Measurements from ENCODE around the gene HOXB9.

Gene HOXB9

DNA sequence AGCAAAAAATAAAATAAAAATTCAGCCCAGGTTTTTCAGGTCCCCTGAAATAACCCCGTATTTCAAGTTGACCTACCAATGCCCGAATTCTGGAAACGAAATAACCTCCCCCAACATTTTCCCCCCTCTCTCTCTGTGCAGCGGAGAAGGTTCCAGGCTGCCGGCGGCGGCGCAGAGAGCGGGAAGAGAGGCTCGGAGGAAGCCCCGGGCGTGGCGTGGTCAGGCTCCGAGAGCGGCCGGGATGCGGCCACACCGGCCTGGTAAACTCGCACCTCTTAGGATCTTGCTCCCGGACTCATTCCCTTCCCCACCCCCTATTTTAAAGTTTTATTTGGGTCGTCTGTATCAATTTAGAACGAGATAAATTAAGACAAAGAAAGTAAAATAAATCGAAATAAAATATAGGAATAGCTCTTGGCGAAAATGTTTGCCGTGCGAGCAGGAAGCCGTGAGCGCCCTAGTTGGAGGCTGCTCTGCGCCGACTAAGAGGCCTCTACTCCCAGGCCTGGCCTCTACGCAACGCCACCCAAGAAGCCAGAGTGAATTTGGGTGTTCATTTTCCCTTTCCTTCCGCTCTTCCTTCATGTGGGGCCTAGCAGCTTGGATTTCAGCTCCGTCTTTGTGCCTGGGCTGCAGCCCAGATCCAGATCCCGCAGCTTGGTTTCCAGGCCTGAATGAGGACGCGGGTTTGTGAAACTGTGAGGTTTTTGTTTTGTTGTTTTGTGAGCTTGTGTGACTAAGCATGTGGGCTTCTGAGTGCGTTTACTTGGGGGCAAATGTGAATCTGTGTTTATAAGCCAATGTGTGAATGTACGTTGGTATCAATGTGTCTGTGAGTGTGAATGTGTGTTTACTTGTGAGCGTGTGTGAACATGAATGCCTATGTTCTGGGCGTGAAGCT, 19.9 kb downstream of the HOXB9 start:
- no peak overlapping the region for H3K4me3 ChIP-seq (ENCODE audit: low read depth, low read length)
- POLR2A ChIA-PET = no interaction called here
- CTCF ChIA-PET = interaction anchor here (0.7 to 4.5 kb wide), 9 partner anchors 8 to 298 kb away, joined by 3 to 23 read pairs (median 5); no protein-coding TSS in a partner anchor
- TF ChIP-seq, protein P1, sequence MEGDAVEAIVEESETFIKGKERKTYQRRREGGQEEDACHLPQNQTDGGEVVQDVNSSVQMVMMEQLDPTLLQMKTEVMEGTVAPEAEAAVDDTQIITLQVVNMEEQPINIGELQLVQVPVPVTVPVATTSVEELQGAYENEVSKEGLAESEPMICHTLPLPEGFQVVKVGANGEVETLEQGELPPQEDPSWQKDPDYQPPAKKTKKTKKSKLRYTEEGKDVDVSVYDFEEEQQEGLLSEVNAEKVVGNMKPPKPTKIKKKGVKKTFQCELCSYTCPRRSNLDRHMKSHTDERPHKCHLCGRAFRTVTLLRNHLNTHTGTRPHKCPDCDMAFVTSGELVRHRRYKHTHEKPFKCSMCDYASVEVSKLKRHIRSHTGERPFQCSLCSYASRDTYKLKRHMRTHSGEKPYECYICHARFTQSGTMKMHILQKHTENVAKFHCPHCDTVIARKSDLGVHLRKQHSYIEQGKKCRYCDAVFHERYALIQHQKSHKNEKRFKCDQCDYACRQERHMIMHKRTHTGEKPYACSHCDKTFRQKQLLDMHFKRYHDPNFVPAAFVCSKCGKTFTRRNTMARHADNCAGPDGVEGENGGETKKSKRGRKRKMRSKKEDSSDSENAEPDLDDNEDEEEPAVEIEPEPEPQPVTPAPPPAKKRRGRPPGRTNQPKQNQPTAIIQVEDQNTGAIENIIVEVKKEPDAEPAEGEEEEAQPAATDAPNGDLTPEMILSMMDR (IDR thresholded peaks at IDR 0.05; ENCODE audit: insufficient read depth, low read length, missing control alignments) = no peak
- DNase-seq (ENCODE audit: low read depth, low spot score) = no peak

DNA sequence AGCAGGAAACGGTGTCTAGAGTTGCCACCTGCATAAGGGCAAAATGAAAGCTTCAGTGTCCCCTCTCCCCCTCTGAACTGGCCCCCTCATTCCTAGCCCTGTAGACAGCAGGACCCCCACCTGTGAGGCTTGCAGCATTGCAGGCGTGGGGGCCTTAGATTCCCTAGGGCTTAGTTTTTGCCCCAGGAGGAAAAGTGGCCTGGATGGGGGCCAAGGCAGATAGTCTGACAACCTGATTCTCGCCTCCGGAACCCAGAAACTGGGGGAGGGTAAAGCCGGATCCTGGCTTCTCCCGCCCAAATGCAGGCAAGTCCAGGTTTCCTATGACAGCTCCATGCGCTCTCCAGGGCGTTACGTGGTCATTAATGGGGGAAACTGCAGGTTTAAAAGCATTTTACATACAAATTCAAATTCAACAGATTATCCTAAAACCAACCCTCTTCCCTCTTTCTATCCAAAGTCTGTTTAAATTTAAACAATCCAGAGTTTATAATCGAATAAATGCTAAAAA, 20.7 kb downstream of the HOXB9 start:
- TF ChIP-seq, protein P1 (IDR thresholded peaks at IDR 0.05; ENCODE audit: insufficient read depth, low read length, missing control alignments) = no peak
- ChIA-PET CTCF (interaction anchor here (0.7 to 4.5 kb wide), 7 partner anchors 7 to 299 kb away, joined by 3 to 23 read pairs (median 3); no protein-coding TSS in a partner anchor), POLR2A (no interaction called here)
- peak overlapping the region; percentile 33; the same call in 1 of the 2 replicates for H3K4me3 ChIP-seq (ENCODE audit: low read depth, low read length)
- DNase-seq (ENCODE audit: low read depth, low spot score) = no peak

DNA sequence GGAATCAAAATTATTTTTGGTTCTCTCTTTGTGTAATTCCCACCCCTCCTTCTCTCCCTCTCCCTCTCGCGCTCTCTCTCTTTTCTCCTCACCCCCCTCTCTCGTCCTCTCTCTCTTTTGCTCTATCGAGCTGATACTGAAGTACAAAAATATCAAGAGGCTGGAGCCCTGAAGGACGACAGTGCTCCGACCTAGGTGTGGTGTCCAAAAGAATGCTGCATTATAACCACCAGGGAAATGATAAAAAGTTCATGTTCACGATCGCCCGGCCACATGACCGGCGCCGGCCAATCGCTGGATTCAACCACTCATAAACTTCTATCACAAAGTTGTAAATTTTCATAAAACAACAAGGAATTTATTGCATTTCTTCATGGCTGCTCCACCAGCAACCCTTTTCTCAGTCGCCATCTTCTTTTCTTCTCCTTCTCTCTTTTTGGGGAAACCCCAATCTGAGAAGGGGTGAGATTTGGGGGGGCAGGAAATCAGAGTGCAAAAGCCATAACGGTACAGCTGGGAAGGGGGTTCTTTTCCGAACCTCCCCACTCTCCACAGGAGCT, 21.3 kb downstream of the HOXB9 start, which contains the start of gene HOXB6:
HOXB6 (minus strand) TSS at position 217 of the 560 bp plus-strand sequence. CDS start 6,836 bp downstream, outside the sequence.
- TF ChIP-seq, protein P1 (IDR thresholded peaks at IDR 0.05; ENCODE audit: insufficient read depth, low read length, missing control alignments) = no peak
- DNase-seq (ENCODE audit: low read depth, low spot score) = no peak
- POLR2A ChIA-PET = interaction anchor here (0.7 to 1.2 kb wide), 2 partner anchors 8 to 123 kb away, joined by 3 to 4 read pairs; no protein-coding TSS in a partner anchor
- peak within 1 kb of the TSS; percentile 68 for H3K4me3 ChIP-seq (ENCODE audit: low read depth, low read length)
- CTCF ChIA-PET = interaction anchor here (0.6 to 1.9 kb wide), 9 partner anchors 13 to 413 kb away, joined by 3 to 5 read pairs (median 3); no protein-coding TSS in a partner anchor

DNA sequence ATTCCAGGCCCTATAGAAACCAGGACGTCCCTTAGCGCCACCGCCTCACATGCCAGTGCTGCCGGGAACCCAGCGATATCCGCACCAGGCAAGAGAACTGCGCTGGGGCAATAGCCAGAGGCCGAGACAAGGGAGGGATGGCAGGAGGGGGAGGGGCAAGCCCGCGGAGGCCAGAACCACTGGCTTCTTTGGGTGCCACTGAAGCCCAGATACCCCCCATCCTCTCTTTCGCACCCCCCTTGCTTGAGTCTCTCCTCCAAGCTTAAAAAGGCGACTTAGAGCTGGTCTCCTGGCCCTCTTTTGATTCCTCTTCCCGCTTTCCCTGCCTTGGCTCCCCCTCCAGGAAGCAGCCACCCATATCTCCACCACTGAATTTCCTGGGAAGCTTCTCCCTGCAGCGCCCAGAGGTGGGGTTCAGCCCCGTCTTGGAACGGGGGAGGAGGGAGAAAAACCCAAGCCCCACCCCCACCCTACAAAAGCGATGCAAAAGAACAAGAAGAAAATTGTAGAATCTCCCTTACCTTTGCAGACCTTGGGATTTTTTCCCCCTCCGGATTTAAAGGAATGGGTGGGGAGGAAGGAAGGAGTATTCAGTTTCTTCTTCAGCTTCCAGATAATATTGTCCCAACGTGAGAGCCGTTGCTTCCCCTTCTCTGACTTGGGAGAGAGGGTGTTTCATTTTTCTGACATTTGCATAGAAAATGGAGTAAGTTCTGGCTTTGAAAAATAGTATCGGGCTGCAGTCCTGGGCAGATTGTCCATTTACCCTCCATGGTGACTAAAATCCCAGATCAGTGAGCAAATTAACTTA, 22.0 kb downstream of the HOXB9 start:
- DNase-seq (ENCODE audit: low read depth, low spot score) = no peak
- TF ChIP-seq, protein P1 (IDR thresholded peaks at IDR 0.05; ENCODE audit: insufficient read depth, low read length, missing control alignments) = no peak
- peak overlapping the region; percentile 68 for H3K4me3 ChIP-seq (ENCODE audit: low read depth, low read length)
- CTCF ChIA-PET = interaction anchor here (0.9 to 1.2 kb wide), 3 partner anchors 14 to 276 kb away, joined by 3 to 4 read pairs (median 3); no protein-coding TSS in a partner anchor
- POLR2A ChIA-PET = interaction anchor here (0.7 to 1.2 kb wide), 2 partner anchors 9 to 122 kb away, joined by 3 to 4 read pairs; no protein-coding TSS in a partner anchor

DNA sequence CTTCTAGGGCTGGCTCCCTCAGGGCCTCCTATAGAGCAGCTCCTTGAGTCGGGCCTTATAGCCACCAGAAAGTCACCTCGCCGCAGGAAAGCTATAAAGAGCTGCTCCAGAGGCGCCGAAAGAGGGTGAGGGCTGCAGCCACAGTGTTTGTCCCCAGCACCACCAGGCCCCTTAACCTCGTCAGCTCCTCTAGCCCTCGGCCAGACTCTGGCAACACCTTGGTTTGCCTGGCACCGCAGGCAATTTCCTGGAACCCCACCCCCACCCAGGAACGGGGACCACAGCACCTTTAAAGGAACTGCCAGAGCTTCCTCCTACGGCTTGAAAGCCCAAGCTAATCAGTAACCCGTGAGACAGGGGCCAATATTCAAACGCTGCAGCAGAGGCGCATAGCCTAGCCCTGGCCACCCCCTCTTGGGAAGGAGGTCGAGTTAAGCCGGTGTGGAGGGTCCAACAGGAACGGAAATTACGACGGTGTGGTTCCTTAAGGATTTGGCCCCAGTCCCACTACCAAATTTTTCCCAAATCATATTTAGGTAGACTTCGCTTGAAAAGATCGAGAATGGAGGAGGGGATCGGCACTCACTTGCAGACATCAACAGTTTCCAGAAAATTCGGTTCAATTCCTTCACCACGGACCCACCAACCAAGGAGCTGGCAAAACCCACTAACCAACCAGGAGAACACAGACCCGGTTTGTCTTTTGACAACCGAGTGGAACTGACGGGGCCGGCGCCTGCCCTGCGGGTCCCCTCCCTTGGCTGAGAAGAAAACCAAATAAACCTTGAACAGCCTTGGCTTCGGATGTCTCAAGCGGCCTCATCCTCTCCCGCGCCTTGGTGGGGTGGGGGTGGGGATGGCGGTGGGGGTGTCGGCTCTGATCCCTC, 24.4 kb downstream of the HOXB9 start:
- ChIA-PET CTCF (interaction anchor here (0.6 to 2.3 kb wide), 10 partner anchors 8 to 268 kb away, joined by 3 to 14 read pairs (median 4); no protein-coding TSS in a partner anchor), POLR2A (no interaction called here)
- no peak for DNase-seq (ENCODE audit: low read depth, low spot score)
- TF ChIP-seq, protein P1 (IDR thresholded peaks at IDR 0.05; ENCODE audit: insufficient read depth, low read length, missing control alignments) = no peak
- peak overlapping the region; percentile 68 for H3K4me3 ChIP-seq (ENCODE audit: low read depth, low read length)

Data from AG04449 (cell line).